Fibroblast of lung (primary cell): ENCODE data around the gene TMEM139.

ENCODE experiments used
- EZH2 ChIP-seq: IDR thresholded peaks from 2 replicates; pipeline ENCODE4 v1.5.1; 2012; ENCODE audit warnings: low read length, control low read depth, mild to moderate bottlenecking; ENCODE audit errors: missing control alignments
- TF ChIP-seq, protein P1 (sequence below), 2 donors: IDR thresholded peaks in 1 of 2; conservative IDR thresholded peaks in 1 of 2; 1 replicate in 1 of 2; 2 replicates in 1 of 2; pipeline ENCODE4 v1.5.1; 2011 to 2012; ENCODE audit warnings: low read length in 2 of 2, control low read depth in 1 of 2, inconsistent platforms in 1 of 2, low read depth in 1 of 2, mild to moderate bottlenecking in 1 of 2

DNA sequence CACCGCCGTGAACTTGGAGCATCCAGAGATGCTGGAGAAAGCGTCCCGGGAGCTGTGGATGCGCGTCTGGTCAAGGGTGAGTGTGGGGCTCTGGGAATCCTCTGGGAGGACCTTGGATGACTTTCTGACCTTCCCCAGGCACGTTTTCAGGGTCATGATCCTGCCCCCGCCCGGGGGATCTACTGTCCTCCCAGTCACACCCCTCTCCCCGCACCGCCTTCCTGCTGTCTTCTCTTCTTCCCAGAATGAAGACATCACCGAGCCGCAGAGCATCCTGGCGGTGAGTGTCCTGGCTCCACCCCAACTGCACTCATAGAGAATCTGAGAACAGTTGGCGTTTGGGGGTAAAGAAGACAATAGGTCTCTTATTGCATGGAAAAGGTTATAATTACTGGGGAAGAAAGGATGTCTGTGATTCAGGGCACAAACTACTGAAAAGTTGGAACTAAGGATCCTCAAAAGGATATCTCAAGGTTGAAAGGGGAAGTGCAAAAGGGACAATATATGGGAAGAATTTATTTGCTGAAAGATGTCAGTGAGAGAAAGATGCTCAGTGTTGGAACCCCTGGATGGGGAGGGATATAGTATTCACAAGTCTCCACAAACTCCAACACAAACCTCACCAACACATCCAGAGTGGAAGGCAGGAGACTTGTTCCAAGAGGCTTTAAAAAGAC, 19.6 kb upstream of the TMEM139 start:
- TF ChIP-seq, protein P1, sequence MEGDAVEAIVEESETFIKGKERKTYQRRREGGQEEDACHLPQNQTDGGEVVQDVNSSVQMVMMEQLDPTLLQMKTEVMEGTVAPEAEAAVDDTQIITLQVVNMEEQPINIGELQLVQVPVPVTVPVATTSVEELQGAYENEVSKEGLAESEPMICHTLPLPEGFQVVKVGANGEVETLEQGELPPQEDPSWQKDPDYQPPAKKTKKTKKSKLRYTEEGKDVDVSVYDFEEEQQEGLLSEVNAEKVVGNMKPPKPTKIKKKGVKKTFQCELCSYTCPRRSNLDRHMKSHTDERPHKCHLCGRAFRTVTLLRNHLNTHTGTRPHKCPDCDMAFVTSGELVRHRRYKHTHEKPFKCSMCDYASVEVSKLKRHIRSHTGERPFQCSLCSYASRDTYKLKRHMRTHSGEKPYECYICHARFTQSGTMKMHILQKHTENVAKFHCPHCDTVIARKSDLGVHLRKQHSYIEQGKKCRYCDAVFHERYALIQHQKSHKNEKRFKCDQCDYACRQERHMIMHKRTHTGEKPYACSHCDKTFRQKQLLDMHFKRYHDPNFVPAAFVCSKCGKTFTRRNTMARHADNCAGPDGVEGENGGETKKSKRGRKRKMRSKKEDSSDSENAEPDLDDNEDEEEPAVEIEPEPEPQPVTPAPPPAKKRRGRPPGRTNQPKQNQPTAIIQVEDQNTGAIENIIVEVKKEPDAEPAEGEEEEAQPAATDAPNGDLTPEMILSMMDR (conservative IDR thresholded peaks at IDR 0.05 in 1 of 2, IDR thresholded peaks at IDR 0.05 in 1 of 2; ENCODE audit: low read depth in 1 of 2, low read length in 2 of 2) = no peak
- TF ChIP-seq EZH2 = no peak
